GM19328 (cell line): ENCODE results near the gene BCL3.
"Not testable (repeated sequence)": the region's sequence is repeated elsewhere in the genome, so short reads cannot be mapped to it uniquely, and the experiment has no call there.

Experiments
- ATAC-seq: cut with Tn5 transposase; IDR thresholded peaks from one replicate; pipeline ENCODE4 v1.9.1; 2021; ENCODE audit warnings: mild to moderate bottlenecking, moderate library complexity; ENCODE audit not compliant: unreplicated experiment

Gene BCL3

DNA sequence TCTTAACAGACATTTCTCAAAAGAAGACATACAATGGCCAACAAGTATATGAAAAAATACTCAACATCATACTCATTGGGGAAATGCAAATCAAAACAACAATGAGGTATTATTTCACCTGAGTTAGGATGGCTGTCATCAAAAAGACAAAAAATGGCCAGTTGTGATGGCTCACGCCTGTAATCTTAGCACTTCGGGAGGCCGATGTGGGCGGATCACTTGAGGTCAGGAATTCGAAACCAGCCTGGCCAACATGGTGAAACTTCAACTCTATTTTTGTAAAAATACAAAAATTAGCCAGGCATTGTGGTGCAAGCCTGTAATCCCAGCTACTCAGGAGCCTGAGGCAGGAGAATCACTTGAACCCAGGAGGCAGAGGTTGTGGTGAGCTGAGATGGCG is 27.6 kb upstream of the BCL3 start:
- ATAC-seq, result no peak

DNA sequence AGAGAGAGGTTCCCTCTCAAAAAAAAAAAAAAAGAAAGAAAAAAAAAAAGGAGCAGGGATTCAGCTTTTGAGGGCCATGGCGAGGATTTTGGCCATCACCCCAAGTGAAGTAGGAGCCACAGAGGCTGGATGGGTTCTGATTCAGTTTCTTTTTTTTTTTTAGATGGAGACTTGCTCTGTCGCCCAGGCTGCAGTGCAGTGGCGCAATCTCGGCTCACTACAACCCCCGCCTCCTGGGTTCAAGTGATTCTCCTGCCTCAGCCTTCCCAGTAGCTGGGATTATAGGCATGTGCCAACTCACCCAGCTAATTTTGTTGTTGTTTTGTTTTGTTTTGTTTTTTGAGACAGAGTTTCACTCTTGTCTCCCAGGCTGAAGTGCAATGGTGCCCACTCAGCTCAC is 27.1 kb upstream of the BCL3 start:
- ATAC-seq, result not testable (repeated sequence)

DNA sequence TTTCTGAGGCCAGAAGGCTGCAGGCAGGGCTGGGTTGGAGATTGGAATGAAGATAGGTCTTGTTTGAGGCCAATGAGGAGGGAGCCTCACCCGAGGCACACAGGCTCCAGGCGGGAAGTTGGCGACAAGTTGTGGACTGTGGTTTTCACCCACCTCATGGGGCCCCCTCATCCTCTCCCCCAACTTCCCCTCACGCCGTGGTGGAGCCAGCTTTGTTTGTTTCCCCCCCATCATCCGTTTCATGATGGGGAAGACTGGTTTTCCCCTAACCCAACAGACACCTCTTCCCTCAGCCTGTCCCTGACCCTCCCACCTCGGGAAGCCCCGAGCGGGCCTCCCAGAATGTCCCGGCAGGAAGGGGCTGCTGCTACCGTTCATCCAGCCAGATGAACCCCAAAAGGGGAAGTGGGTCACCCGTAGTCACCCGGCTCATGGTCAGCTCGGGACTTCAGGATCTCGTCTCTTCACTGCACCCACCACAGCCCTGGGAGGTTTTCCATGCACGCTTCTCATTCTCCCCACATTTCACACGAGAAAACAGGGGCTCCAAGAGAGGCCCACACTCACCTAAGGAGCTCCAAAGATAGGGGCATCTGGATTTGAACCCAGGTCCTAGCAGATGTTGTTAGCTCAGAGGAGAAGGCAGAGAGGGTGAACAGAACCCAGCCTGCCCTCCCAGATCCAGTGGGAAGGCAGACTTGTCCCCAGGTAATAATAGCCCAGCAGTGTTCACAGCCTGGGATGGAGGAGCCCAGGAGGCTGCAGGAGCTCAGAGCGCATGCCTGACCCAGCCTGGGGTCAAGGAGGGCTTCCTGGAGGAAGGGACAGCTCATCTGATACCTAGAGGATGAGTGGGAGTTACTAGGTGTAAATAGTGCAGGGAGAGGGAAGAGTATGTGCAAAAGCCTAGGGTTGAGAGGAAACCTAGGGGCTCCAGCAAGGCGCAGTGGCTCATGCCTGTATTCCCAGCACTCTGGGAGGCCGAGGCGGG is 26.1 kb upstream of the BCL3 start:
- no peak for ATAC-seq

DNA sequence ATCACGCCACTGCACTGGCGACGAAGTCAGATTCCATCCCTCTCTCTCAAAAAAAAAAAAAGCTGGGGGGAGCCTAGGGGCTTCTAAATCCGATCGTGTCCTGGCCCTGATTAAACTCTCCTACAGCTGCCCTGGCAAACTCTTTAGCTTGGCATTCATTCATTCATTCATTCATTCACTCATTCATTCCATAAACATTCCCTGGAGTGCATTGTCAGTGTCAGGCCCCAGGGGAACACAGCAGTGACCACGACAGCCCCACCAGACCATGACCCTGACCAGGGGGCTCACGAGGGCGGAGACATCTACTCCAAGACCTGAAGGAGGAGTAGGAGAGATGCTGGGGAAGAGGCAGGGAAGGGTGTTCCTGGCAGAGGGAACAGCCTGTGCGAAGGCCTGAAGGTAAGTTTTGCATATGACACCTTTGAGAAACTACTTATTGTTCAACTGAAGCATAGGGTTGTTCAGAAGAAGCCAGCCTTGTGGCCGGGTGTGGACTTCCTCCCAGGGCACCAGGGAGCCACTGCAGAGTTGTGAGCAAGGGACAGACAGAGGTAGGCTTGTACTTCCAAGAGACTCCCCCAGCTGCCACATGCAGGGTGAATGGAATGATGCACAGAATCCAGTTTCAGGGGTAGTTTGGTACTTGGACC is 25.1 kb upstream of the BCL3 start:
- ATAC-seq, result no peak

DNA sequence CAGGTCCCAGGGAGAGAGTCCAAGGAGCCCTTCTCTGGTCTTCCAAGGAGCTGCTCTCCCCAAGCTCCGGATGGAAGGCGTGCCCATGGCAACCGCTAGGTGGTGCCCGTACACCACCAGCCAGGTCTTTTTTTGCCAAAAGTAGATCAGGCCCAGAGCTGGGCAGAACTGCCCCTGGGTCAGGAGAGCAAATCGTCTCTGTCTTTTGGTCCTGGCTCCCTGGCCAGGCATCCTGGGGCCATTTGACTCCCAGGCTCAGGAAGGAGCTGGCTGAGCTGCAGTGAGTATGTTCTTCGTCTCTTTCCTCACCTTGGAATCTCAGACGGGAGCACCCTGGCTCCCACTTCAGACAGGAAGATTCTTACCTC is 24.6 kb upstream of the BCL3 start:
- ATAC-seq, result no peak

DNA sequence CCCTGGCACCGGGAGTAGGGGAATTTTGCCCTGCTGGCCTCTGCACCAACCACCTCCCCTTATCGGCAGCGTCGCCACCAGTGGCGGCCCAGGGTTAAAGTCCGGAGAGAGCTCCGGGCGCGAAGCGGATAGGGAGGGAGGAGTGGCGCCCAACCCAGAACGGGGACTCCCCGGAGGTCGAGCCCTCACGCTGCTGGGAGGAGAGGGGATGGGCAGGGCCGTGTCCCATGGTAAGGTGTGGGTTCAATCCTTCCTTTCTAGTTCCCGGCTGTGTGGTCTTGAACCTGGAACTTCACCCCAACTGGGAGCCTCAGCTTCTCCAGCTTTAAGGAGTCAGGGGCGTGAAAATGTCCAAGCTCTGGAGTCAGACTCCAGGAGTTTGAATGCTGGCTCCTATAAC is 23.3 kb upstream of the BCL3 start:
- no peak for ATAC-seq

DNA sequence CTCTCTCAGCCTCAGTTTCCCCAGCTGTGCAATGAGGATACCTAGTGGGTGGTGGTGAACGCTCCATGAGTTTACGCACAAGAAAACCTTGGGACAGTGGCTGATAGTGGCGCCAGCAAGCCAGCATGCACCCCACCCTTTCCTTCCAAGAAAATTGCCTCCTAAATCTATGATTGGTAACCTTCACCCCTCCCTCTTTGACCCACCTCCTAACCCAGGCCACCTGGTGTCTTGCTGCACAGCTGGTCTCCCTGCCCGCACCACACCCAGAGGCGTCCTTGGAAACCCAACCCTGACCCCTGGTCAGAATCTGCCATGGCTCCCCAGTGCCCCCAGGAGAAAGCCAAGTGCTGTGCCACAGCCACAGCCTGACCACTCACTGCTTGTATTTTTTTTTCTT is 22.8 kb upstream of the BCL3 start:
- no peak for ATAC-seq

DNA sequence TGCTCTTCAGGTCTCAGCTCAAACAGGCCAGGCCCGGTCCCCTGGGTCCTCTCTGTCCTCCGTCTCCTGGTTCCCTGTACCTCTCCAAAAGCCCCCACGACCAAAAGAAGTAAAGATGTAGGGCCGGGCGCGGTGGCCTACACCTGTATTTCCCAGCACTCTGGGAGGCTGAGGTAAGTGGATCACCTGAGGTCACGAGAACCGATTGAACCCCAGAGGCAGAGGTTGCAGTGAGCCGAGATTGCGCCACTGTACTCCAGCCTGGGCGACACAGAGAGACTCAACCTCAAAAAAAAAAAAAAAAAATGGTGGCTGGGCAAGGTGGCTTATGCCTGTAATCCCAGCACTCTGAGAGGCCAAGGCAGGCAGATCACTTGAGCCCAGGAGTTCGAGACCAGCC is 22.0 kb upstream of the BCL3 start:
- ATAC-seq, result no peak

DNA sequence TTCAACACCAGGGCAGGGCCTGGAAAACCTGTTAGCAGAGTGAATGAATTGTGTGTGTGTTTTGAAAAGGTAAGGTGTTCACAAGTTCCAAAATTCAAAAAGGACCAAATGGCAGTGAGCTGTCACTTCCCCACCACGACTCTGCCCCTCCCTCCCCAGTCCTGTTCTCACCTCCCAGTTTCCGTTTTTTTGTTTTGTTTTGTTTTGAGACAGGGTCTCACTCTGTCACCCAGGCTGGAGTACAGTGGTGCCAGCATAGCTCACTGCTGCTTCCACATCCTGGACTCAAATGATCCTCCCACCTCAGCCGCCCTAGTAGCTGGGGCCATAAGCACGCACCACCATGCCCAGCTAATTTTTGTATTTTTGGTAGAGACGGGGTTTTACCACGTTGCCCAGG is 20.3 kb upstream of the BCL3 start:
- no peak for ATAC-seq

DNA sequence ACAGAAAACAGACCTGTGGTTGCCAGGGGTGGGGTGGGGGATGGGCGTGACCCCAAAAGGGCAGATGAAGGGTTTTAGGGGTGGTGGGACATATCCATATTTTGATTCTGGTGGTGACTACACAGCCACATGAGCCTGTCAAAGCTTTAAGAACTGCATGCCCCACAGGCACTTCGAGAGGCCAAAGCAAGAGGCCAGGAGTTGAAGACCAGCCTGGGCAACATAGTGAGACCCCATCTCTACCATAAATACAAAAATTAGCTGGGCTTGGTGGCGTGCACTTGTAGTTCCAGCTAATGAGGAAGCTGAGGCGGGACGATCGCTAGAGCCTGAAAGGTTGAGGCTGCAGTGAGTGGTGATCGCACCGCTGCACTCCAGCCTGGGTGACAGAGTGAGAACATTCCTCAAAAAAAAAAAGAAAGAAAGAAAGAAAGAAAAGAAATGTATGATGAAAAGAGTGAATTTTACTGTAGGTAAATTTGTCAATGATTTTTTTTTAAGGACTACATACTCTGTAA is 18.9 kb upstream of the BCL3 start:
- ATAC-seq, result no peak

DNA sequence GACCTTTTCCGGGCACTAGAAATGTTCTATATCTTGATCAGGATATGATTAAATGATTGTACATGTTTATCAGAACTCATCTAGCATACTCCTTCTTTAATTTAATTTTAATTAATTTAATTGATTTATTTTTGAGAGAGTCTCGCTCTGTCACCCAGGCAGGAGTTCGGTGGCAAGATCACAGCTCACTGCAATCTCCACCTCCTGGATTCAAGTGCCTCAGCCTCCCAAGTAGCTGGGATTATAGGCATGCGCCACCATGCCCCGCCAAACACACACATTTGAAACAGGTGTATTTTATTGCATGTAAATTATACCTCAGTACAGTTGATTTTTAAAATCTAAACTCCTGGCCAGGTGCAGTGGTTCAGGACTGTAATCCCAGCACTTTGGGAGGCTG is 17.4 kb upstream of the BCL3 start:
- ATAC-seq, result no peak

DNA sequence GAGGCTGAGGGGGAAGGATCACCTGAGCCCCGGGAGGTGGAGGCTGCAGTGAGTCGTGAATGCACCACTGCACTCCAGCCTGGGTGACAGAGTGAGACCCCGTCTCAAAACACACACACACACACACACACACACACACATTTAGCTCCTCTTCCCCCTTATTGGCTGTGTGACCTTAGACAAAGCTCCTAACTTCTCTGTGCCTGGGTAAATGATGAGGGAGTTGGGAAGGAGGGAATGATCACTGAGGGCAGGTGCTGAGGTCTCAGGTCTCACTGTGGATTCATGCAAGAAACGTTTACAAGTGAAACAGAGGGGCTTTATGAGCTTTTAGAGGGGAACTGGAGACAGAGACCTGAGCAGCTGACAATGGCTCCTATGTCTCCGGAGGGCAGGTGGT is 16.9 kb upstream of the BCL3 start:
- no peak for ATAC-seq

DNA sequence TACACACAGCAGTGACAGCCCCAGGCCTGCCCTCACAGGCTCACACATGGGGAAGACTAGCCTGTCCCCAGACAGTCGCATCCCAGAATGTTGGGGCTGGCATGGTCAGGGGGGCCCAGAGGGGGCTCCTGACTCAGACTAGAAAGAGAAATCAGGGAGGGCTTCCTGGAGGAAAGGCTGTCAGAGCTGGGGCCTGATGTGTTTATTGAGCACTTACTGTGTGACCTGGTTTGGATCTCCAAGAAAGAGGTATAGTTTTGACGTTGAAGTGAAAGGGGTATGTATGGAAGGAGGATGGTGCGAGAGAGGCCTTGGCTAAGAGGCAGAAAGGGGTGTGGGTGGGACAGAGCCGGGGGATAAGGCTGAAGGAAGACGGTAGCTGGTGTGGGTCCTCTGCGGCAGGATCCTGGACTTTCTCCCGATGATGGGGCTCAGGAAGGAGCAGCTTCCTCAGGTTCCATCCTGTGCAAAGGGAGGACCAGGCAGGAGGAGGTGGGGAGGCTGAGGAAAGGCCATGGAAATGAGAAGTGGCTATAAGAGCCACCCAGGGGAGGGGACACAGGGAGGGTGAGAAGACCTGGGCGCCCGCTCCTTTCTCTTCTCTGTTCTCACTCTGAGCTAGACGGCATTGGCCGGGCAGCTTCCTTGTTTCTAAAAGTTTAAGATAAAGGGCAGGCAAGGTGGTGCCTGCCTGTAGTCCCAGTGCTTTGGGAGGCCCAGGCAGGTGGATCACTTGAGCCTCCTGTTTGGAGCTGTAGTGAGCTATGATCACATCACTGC is 16.1 kb upstream of the BCL3 start:
- no peak for ATAC-seq

DNA sequence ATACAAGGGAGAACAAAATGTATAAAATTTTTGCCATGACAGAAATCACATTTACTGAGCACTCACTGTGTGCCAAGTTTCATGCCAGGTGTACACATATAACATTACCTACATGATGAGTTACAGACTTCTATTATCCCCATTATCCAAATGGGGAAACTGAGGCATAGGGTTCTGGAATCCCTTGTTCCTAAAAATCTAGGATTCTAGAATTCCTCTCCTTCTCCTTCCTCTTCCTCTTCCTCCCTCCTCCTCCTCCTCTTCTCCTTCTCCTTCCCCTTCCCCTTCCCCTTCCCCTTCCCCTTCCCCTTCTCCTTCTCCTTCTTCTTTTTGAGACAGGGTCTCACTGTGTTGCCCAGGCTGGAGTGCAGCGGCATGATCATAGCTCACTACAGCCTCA is 14.2 kb upstream of the BCL3 start:
- no peak for ATAC-seq

DNA sequence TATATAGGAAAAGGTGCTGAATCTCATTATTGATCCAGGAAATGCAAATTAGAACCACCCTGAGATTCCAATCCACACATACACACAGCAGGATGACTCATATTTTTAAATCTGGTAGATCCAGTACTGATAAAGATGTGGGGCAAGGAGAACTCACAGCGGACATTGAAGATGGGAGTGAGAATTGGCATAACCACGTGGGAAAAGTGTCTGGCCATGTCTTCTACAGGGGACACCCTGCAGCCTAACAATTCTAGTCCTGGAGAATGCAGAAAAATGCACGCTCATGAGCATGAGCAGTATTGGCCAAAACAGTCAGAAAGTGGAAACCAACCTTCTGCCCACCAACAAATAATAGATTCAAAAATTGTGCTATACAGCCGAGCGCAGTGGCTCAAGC is 13.5 kb upstream of the BCL3 start:
- no peak for ATAC-seq

DNA sequence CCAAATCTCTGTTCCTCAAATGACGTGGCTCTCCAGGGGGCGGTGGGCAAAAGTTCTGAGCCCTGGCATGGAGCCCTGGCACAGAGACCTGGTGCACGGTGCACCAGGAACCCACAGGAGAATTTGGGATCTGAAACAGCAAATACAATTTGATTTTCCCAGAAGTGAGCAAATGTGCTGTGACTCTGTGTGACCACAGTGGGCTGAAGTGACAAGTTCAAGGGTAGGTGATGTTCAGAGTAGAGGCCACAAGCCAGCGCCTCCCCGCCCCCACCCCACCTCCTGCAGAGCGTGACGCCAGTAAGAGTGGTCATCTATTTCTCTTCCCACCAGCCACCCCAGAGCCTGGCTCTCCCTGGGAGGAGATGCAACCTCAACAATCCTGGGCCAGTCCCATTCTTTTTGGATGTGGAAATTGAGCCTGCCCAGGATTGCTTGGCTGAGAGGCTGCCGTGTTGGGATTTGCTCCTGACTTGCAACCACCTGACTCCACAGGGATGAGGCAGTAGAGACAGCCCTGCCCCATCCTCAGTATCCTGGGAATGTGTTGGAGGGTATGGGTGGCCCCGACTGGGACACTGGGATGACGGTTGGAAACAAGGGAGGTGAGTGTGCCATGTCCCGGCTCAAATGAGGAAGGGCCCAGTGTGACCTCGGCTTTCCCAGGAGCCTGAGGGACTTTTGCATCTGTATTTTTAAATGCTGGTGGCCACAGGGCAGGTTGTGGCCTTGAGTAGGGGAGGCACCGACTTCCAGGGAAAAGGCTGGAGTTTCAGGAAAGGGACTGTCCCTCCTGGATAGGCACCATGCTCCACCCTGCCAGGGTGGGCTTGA is 11.1 kb upstream of the BCL3 start:
- ATAC-seq, result no peak

DNA sequence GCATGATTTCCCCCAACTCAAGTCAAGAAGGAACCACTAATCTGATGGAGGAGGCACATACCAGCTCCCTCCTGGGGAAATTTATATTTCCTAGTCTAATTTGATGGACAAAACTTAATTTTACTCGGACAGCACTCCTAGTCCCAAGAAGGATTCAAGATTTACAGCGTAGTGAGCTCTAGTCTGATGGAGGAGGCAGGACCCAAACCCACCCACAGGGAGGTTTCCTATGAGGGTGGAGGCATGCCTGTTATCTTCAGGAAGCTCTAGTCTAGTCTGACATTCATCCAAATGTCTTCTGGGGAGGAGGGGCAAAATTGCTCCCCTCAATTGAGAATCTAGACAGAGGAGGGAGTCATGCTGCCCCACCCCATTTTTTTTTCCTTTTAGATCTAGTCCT is 10.4 kb upstream of the BCL3 start:
- ATAC-seq, result no peak

DNA sequence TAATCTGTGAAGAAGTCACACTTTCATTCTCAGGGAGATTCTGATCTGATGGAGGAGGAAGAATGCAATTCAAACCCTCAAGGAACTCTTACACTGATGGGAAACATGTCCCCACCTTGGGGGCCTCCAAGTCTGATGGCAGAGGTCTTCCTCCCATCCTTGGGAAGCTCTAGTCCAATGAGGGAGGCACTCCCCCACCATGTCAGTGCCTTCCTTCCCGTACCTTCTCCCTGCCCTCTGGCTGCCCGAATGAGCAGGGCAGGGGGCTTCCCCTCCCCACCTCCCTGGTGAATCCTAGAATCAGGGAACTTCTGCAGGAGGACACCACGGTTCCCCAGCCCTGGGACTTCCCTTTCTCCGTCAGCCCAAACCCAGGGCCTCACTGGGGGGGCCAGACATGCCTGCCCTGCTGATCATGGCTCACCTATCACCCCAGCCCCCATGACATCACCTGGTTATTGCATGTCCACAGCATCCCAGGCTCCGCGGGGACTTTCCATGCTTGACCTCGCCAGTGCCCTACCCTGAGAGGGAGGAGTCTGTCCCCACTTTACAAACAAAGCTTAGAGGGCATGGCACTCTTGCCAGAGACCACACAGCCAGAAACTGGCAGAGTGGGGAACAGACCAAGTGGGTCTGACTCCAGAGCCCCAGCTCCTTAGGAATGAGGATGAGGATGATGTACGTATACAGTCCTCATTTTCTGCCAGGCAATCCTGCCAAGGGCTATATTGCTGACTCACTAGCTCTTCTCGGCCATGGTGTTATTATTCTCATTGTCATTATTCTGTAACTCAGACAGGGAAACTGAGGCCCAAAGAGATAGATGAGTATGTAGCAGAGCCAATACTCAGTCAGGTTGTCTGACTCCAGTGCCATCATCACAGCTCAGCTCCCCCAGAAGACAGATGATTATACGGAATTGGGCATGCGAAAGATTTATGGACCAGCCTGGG is 9.6 kb upstream of the BCL3 start:
- no peak for ATAC-seq

DNA sequence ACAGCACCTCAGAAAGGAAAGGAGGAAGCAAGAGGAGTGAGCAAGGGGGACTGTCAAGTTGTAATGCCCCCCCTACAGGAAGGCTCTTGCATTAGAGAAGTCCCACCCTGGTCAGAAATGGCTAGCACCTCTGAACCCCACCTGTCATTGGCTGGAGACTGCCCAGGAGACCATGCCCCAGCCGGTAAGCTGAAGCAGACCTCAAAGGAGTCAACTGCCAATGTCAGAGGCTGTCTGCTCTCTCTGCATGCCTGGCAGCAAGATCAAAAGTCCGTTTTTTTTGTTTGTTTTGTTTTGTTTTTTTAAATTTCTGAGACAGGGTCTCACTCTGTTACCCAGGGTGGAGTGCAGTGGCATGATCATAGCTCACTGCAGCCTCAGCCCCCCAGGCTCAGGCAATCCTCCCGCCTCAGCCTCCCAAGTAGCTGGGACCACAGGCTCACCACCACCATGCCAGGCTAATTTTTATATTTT is 8.1 kb upstream of the BCL3 start:
- no peak for ATAC-seq
